Activated naive CD4-positive, alpha-beta T cell treated with Interleukin-2 at 50 U/mL for 16 hours (primary cell): ENCODE data around the gene OPRL1.

ENCODE experiments used
- DNase-seq: peaks from one replicate; pipeline ENCODE4 v3.0.0-alpha.2; 2020

The OPRL1 gene

GRCh38 chr20:64080013-64080812 is at the start of gene OPRL1:
TSS of gene OPRL1 (plus strand) at chr20:64080082. CDS start at chr20:64092721, 12,639 bp downstream.
- peak; percentile 44 for DNase-seq

DNA sequence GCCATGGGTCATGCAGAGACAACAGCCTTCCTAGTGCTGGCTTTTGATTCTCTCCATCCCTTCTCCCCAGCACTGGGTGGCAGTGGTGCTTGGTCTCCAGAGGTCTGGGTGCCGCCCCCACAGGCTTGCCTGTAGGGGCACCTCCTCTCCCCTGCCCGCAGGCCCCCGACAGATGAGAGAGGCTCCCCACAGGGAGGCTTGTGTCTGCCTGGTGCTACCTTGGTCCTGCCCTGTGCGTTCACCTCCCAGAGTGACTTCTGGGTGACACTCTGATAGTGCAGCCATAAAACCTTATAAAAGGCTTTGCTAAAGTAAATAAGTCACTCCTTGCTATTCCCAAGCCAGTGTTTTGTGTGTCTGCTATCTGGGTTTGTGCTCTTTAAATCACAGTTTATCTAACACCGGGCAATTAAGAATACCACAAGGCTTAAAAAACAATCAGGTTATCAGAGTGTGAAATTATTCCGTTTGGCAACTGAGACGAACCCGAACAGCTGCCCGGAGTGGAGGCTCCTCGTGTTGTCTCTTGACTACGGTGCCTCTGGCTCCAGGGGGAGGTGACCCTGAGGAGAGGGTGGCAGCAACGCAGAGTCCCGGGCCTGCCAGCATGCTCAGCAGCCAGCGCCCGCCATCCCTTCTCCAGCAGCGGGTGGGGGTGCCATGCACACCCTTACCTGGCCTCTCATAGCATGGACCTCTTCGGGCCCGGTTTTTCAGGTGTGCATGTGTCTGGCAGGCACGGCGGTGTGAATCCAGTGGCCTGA is 49.3 kb upstream of the OPRL1 start:
- DNase-seq: no peak

DNA sequence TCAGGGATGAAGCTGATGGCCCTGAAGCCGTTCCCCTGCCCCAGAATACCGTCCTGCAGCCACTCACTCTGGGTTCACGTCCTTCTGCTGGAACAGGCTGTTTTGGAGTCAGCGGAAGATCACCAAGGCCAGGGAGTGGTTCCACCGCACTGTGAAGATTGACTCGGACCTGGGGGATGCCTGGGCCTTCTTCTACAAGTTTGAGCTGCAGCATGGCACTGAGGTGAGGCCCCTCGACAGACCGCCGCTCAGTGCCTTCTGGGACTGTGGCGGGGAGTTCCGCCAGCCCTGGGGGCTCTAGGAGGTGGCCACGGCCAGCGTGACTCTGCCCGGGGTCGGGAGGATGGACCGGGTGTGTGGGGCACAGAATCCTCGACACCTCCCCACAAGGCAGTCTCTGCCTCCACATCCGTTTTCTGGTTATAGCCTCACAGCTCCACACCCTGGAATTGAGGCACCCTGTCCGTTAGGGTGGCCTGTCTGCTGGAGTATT is 48.0 kb upstream of the OPRL1 start:
- no peak for DNase-seq

DNA sequence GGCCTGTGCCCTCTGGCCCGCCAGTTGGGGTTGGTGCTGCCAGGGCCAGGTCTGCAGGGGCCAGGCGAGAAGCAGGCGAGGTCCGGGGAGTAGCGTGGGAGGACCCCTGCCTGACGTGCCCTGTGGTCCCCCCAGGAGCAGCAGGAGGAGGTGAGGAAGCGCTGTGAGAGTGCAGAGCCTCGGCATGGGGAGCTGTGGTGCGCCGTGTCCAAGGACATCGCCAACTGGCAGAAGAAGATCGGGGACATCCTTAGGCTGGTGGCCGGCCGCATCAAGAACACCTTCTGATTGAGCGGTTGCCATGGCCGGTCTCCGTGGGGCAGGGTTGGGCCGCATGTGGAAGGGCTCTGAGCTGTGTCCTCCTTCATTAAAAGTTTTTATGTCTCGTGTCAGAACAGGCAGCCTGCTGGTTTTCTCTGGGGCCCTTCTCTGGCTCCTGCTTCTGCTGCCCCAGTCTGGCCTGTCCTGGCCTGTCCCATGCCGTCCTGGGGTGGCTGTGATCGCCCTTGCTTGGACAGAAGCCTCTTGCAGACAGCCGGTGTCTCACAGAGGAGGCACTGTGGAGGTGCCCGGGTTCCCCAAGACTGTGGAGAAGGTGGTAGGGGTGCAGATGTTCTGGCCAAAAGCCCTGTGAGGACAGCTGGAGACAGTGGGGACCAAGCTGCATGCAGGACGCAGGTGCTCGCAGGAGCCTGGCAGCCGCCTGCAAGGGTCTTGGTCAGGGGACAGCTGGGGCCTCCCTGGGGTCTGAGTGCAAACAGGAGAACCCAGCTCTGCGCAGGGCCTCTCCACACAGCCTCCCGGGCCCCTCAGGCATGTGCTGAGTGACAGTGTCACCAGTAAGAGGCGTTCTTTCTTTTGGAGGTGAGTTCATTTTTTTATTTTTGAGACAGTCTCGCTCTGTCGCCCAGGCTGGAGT is 46.9 kb upstream of the OPRL1 start:
- no peak for DNase-seq

DNA sequence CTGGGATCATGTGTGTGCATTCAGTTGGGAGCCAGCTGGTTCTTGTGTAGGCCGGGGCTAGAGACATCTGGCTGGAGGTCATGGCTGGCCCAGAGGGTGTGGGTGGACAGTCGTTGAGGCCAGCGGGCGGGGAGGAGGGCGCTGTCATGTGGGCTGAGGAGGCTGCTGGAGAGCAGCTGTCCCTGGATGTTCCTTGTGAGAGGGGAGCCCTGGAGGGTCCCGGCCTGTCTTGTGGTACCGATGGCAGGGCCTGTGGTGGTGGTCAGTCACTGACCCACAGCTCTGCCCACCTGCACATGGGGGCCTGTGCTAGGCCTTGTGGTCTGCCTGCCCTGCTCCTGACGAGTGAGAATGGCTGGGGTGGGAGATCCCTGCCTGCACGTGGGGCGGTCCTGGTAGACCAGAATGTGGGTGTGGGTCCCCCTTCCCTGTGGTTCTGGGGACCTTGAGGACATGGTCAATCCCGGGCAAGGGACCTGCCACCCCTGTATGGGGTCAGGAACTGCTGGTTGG is 45.8 kb upstream of the OPRL1 start:
- DNase-seq: no peak

GRCh38 chr20:64035066-64035932 is 44.6 kb upstream of the OPRL1 start:
- peak; percentile 45 for DNase-seq

DNA sequence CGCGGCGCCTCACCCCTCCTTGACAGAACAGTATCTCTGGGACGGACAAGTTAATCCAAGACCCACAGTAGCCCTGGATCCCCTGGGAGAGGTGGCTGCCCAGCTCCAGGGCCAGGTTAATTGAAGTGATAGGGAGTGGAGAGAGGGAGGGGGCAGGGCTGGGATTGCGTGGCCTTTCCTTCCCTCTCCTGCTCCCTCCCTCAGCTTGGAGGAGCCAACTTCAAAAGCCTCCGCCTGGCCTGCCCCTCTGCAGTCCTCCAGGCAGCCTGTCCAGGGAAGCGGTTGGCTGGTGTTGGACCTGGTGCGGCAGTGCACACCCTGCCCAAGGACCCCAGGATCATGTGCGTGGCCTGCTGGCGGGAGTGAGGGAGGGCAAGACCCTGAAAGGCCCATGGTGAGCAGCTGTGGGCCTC is 43.9 kb upstream of the OPRL1 start, which contains the start of gene C20orf204:
Gene C20orf204, plus strand, starts transcription at position 250 of the 413 bp plus-strand sequence. Its CDS starts 142 bp downstream, at position 392.
- no peak for DNase-seq

GRCh38 chr20:64036346-64037198 is 43.3 kb upstream of the OPRL1 start:
- DNase-seq: peak; percentile 13

- no peak for DNase-seq
Observed at GRCh38 chr20:64037199-64037497, 42.7 kb upstream of the OPRL1 start.

- peak; percentile 19 for DNase-seq
Observed at GRCh38 chr20:64037498-64038213, 42.2 kb upstream of the OPRL1 start.

DNA sequence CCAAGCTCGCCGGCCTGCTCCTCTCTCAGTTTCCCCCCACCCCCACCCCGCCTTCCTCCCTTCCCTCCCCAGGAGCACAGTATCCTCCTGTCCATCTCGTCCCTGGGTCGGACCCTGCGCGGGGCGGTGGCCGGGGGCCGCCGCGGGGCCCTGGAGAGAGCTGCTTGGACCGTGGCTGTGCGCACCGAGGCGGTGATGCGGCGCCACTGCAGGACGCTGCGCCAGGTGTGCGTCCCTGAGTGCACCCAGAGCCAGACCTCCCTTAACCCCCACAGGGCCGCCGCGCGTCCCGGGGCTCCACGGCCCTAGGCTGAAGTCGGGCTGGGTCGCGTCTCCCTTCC is 41.7 kb upstream of the OPRL1 start:
- DNase-seq: no peak

GRCh38 chr20:64038565-64039292 is 41.2 kb upstream of the OPRL1 start:
- peak; percentile 80 for DNase-seq

GRCh38 chr20:64039293-64040160 is 40.4 kb upstream of the OPRL1 start:
- DNase-seq: no peak

DNA sequence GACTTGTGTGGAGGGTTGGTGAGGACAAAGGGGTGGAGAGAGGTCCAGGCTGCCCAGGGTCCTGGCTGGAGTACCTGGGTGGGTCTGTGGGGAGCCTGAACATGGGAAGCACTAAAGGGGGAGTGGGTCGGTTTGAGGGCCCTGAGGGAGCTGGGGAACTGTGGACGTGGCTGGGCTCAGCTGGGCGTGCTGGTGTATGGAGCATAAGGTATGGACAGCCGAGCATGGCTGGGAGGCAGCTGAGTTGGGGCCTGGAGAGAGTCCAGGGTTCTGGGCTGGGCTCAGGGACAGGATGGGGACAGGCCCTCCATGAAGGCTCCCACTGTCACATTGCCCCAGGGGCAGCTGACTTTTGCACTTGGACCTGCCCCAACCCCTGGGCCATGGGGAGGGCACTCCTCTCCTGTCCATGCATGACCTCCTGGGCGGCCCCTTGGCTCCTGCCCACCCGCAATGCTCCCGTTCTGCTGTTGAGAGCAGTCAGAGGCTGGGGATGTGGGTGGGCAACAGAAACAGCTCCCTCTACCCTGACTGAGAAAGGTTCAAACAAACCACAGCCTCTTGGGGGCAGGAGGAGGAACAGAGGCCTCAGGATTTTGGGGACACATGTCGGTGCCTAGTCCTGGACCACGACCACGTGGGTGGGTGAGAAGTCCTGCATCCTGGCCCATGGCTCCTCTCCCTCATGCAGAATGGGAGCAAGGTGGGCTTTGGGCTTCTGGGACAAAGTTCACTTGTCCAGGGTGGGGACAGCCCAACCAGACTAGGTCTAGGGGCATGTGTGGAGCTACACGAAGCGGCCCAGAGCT is 39.4 kb upstream of the OPRL1 start:
- no peak for DNase-seq

DNA sequence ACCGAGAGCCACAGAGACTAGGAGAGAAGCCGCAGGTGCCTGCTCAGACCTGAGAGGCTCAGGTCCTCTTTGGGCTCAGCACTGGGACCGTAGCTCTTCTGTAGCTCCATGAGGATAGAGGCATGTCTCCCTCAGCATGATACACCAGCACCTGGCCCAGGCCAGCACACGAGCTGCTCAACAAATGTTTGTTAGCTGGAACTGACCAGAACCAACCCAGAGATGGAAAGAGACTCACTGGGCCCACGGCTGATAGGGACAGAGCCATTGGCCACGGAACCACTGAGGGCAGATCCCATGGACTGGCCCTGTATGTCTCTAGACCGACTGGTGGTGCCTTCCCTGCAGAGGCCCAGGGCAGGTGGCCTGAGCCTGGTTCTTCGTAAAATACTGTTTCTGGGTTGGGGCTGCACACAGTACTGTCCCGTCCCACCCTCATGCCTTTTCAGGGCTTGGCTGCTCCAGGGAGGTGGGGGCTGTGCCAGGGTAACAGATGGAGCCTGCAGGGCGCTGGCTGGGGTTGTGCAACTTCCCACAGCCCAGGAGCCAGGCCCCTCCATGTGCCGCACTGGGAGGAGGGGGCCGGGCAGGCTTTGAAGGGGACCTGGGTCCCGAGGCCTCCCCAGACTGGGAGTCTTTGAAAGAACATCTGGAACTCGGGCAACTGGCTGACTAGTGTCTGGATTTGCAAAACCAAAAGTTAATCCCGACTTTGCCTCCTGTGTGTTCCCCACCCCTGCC is 38.7 kb upstream of the OPRL1 start:
- no peak for DNase-seq

DNA sequence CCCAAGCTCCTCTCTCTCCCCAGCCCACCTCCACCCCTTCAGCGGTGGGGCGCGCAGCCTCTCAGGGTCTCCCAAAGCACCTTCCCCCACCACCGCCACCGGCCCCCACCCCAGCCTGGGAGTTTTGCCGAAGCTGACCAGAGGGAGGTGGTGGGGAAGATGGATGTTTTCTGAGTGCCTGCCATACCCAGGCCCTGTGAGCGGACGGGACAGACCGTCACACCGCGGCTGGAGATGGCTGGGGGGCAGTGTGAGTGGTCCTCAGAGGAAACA is 38.2 kb upstream of the OPRL1 start:
- no peak for DNase-seq
